HEK293T (cell line): ENCODE measurements around the gene TSPYL2.

Experiments
- FOXK2 ChIP-seq: fragments of 450-650 bp; IDR thresholded peaks from 2 replicates; pipeline ENCODE4 v1.6.1; 2016; ENCODE audit warnings: mild to moderate bottlenecking
- FOXM1 ChIP-seq: fragments of 450-650 bp; IDR thresholded peaks from 2 replicates; pipeline ENCODE4 v1.6.1; 2017; ENCODE audit warnings: mild to moderate bottlenecking, borderline replicate concordance
- HDGF ChIP-seq: fragments of 450-650 bp; IDR thresholded peaks from 2 replicates; pipeline ENCODE4 v1.6.1; 2017; ENCODE audit warnings: antibody characterized with exemption, borderline replicate concordance
- SP1 ChIP-seq: fragments of 450-650 bp; IDR thresholded peaks from 2 replicates; pipeline ENCODE4 v1.6.1; 2017

GRCh38 chrX:53048169-53049126 is 33.7 kb upstream of the TSPYL2 start, which contains the start of gene GPR173:
- no peak for TF ChIP-seq FOXM1
- TF ChIP-seq HDGF, result no peak
- no peak for TF ChIP-seq SP1
- no peak for TF ChIP-seq FOXK2
